Smooth muscle cell (in vitro differentiated cells): ENCODE data around the gene JARID2. TPM values are rescaled to one million over a fixed set of nuclear protein-coding genes. Genes with fewer than 3 reads are reported as not detected.

Experiments
- DNase-seq: peaks from one replicate; lab custom pipeline; 2025; ENCODE audit not compliant: unreplicated experiment; lab: John Stamatoyannopoulos, UW
- H2AFZ ChIP-seq: fragments of 200-600 bp; sonication (generic); 2 replicates; pipeline ENCODE4 v1.6.0; 2016; ENCODE audit warnings: antibody characterized with exemption, low read depth, mild to moderate bottlenecking
- H3F3A ChIP-seq: fragments of 200-600 bp; sonication (generic); 2 replicates; pipeline ENCODE4 v1.6.0; 2017; ENCODE audit warnings: antibody characterized with exemption, low read depth
- H3K27ac ChIP-seq: fragments of 200-600 bp; sonication (generic); 2 replicates; pipeline ENCODE4 v1.5.1; 2016; ENCODE audit warnings: low read depth, mild to moderate bottlenecking
- H3K27me3 ChIP-seq: fragments of 200-600 bp; sonication (generic); 2 replicates; pipeline ENCODE4 v1.6.1; 2016; ENCODE audit warnings: low read depth, mild to moderate bottlenecking
- H3K36me3 ChIP-seq: fragments of 200-600 bp; sonication (generic); 2 replicates; pipeline ENCODE4 v1.5.1; 2016; ENCODE audit warnings: low read depth
- H3K4me1 ChIP-seq: fragments of 200-600 bp; sonication (generic); 2 replicates; pipeline ENCODE4 v1.5.1; 2016; ENCODE audit warnings: low read depth
- H3K4me2 ChIP-seq: fragments of 200-600 bp; sonication (generic); 2 replicates; pipeline ENCODE4 v1.6.0; 2016; ENCODE audit warnings: mild to moderate bottlenecking
- H3K4me3 ChIP-seq: fragments of 200-600 bp; sonication (generic); 2 replicates; pipeline ENCODE4 v1.5.1; 2016; ENCODE audit warnings: mild to moderate bottlenecking
- H3K79me2 ChIP-seq: fragments of 200-600 bp; sonication (generic); 2 replicates; pipeline ENCODE4 v1.6.0; 2016; ENCODE audit warnings: low read depth, mild to moderate bottlenecking
- H3K9ac ChIP-seq: fragments of 200-600 bp; sonication (generic); 2 replicates; pipeline ENCODE4 v1.6.0; 2016; ENCODE audit warnings: low read depth
- H3K9me3 ChIP-seq: fragments of 200-600 bp; sonication (generic); replicated peaks from 2 replicates; pipeline ENCODE4 v1.5.1; 2016; ENCODE audit warnings: low read depth
- H4K20me1 ChIP-seq: fragments of 200-600 bp; sonication (generic); 2 replicates; pipeline ENCODE4 v1.6.0; 2016; ENCODE audit warnings: low read depth
- CTCF ChIP-seq: fragments of 200-600 bp; sonication (generic); IDR thresholded peaks from 2 replicates; pipeline ENCODE4 v1.5.1; 2017; ENCODE audit warnings: borderline replicate concordance, mild to moderate bottlenecking, antibody characterized with exemption; ENCODE audit not compliant: insufficient read depth, poor library complexity, severe bottlenecking
- WGBS: methylation state at CpG from one replicate; pipeline ENCODE4 v1.1.7; 2016; ENCODE audit warnings: low lambda C conversion rate; 5-methylcytosine and 5-hydroxymethylcytosine counted together
- polyA plus RNA-seq: library from polyadenylated mRNA; unstranded; fragments of >200 nt; fragmentation: Nextera tagmentation; extraction: Ambion mirVana; gene quantifications from 2 replicates; pipeline ENCODE4 v1.2.1, GENCODE V29; 2016
- total RNA-seq: library from RNA; depleted of rRNA; stranded (reverse); fragments of >200 nt; gene quantifications from 2 replicates; pipeline ENCODE4 v1.2.3, GENCODE V29; 2014

Gene JARID2
- total and polyA plus RNA-seq, 2 experiments from 2014 or later, result 5.2 to 10.2 TPM

GRCh38 chr6:15276036-15276985, 30.4 kb downstream of the JARID2 start:
- Histone ChIP-seq H3K27ac (no peak overlapping the region), H3K27me3 (no peaks in the 10 kb centered on the region), H3K9me3 (no peaks in the 10 kb centered on the region), H3K4me1 (no peaks in the 10 kb centered on the region), H3F3A (no peaks in the 10 kb centered on the region), H3K4me3 (no peak overlapping the region), H3K4me2 (no peak overlapping the region), H3K36me3 (no peaks in the 10 kb centered on the region), H2AFZ (no peak overlapping the region), H3K9ac (no peak overlapping the region), H4K20me1 (peaks cover 99% of the 10 kb centered on the region), H3K79me2 (peaks cover 88% of the 10 kb centered on the region)
- TF ChIP-seq CTCF, result no peak
- DNase-seq, result no peak
- WGBS, result 92% methylated on average over 7 of the region's 7 CpGs

GRCh38 chr6:15279047-15279661, 33.3 kb downstream of the JARID2 start:
- Histone ChIP-seq H3K9me3 (no peaks in the 10 kb centered on the region), H3K4me1 (no peaks in the 10 kb centered on the region), H3K79me2 (peaks cover 87% of the 10 kb centered on the region), H2AFZ (no peak overlapping the region), H3K9ac (no peak overlapping the region), H3K36me3 (no peaks in the 10 kb centered on the region), H3K4me3 (no peak overlapping the region), H3K4me2 (no peak overlapping the region), H3F3A (no peaks in the 10 kb centered on the region), H3K27me3 (no peaks in the 10 kb centered on the region), H3K27ac (no peak overlapping the region), H4K20me1 (peaks cover 99% of the 10 kb centered on the region)
- WGBS, result 89% methylated on average over 5 of the region's 5 CpGs
- no peak for DNase-seq
- TF ChIP-seq CTCF, result no peak

GRCh38 chr6:15280028-15280427, 34.2 kb downstream of the JARID2 start:
- WGBS, result 74% methylated on average over 6 of the region's 6 CpGs
- H3K79me2 ChIP-seq, result peaks cover 87% of the 10 kb centered on the region
- H3K4me1 ChIP-seq, result no peaks in the 10 kb centered on the region
- no peak overlapping the region for H2AFZ ChIP-seq
- no peaks in the 10 kb centered on the region for H3F3A ChIP-seq
- no peak for TF ChIP-seq CTCF
- H3K9ac ChIP-seq, result no peak overlapping the region
- H4K20me1 ChIP-seq, result peaks cover 99% of the 10 kb centered on the region
- no peaks in the 10 kb centered on the region for H3K36me3 ChIP-seq
- no peak for DNase-seq
- H3K27me3 ChIP-seq, result no peaks in the 10 kb centered on the region
- H3K9me3 ChIP-seq, result no peaks in the 10 kb centered on the region
- no peak overlapping the region for H3K27ac ChIP-seq
- no peak overlapping the region for H3K4me3 ChIP-seq
- no peak overlapping the region for H3K4me2 ChIP-seq
